Ascending aorta (tissue), 2 donors: Measurements from ENCODE around the gene MAP9. TPM values are rescaled to one million over a fixed set of nuclear protein-coding genes. Genes with fewer than 3 reads are reported as not detected.

ENCODE experiments used
- DNase-seq, 2 donors: peaks; one replicate each; pipeline ENCODE4 v3.0.0-alpha.2; 2019; ENCODE audit warnings: low spot score in 2 of 2
- H3K27ac ChIP-seq, 2 donors: fragments of 200-600 bp; sonication (generic); one replicate each; pipeline ENCODE4 v1.5.1; 2016 to 2017; ENCODE audit warnings: mild to moderate bottlenecking in 1 of 2
- H3K27me3 ChIP-seq: fragments of 200-600 bp; sonication (generic); one replicate; pipeline ENCODE4 v1.5.1; 2017
- H3K36me3 ChIP-seq, 2 donors: fragments of 200-600 bp; sonication (generic); one replicate each; pipeline ENCODE4 v1.5.1; 2016
- H3K4me1 ChIP-seq, 2 donors: fragments of 200-600 bp; sonication (generic); one replicate each; pipeline ENCODE4 v1.5.1; 2016 to 2017; ENCODE audit warnings: mild to moderate bottlenecking in 1 of 2
- H3K4me3 ChIP-seq, 2 donors: fragments of 200-600 bp; sonication (generic); one replicate each; pipeline ENCODE4 v1.5.1; 2016 to 2017; ENCODE audit warnings: mild to moderate bottlenecking in 1 of 2
- H3K9me3 ChIP-seq, 2 donors: fragments of 200-600 bp; sonication (generic); one replicate each; pipeline ENCODE4 v1.5.1; 2016
- intact Hi-C: fragments of 100-400 bp; cut with DNase I; formaldehyde crosslinking; loops from one replicate; pipeline ENCODE4 v1.15.1; 2023
- total RNA-seq: library from RNA; depleted of rRNA; stranded (reverse); fragments of >200 nt; gene quantifications from one replicate; pipeline ENCODE4 v1.1.0, GENCODE V29; 2016
- TF ChIP-seq, protein P1 (sequence below), 3 experiments: fragments of 200-600 bp in 2 of 3; fragments of 450-650 bp in 1 of 3; sonication (generic) in 2 of 3; IDR thresholded peaks; one replicate each; pipeline ENCODE4 v1.5.1; 2016 to 2019; ENCODE audit warnings: antibody characterized with exemption in 3 of 3, mild to moderate bottlenecking in 1 of 3, moderate library complexity in 1 of 3

Gene MAP9
- total RNA-seq, 1 donor from 2014 or later = 5.2 TPM

DNA sequence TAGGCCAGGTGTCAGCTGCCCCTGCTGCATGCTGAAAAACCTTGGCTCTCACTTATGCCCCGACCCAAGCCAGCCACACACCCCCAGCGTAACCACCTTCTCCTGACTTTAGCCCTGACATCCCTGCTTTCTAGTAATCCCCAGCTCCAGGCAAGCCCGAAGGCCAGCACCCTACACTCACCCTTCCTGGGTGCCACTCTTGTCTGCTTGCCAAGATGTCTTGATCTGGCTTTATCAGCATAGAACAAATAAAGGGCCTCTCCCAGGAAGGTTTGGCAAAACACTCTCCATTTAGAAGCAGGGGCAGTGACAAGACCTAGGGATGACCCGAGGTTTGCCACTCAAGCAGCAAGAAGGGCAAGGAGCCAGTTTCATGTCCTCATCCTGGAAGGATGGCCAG is 6.8 kb upstream of the MAP9 start:
- Histone ChIP-seq H3K27me3 (no peaks in the 10 kb centered on the region), H3K27ac (no peak overlapping the region), H3K4me1 (no peaks in the 10 kb centered on the region), H3K4me3 (no peak overlapping the region), H3K36me3 (no peaks in the 10 kb centered on the region), H3K9me3 (no peaks in the 10 kb centered on the region)
- TF ChIP-seq, protein P1, sequence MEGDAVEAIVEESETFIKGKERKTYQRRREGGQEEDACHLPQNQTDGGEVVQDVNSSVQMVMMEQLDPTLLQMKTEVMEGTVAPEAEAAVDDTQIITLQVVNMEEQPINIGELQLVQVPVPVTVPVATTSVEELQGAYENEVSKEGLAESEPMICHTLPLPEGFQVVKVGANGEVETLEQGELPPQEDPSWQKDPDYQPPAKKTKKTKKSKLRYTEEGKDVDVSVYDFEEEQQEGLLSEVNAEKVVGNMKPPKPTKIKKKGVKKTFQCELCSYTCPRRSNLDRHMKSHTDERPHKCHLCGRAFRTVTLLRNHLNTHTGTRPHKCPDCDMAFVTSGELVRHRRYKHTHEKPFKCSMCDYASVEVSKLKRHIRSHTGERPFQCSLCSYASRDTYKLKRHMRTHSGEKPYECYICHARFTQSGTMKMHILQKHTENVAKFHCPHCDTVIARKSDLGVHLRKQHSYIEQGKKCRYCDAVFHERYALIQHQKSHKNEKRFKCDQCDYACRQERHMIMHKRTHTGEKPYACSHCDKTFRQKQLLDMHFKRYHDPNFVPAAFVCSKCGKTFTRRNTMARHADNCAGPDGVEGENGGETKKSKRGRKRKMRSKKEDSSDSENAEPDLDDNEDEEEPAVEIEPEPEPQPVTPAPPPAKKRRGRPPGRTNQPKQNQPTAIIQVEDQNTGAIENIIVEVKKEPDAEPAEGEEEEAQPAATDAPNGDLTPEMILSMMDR (IDR thresholded peaks at IDR 0.05) = no peak
- intact Hi-C loops = no loop called here
- DNase-seq = no peak

- Histone ChIP-seq H3K4me3 (peak overlapping the region; percentile 56 to 93), H3K4me1 (no peaks in the 10 kb centered on the region), H3K9me3 (no peaks in the 10 kb centered on the region), H3K27me3 (no peaks in the 10 kb centered on the region), H3K27ac (no peak overlapping the region), H3K36me3 (peaks cover 0 to 4% of the 10 kb centered on the region in 2 donors)
- no peak for DNase-seq
- TF ChIP-seq, protein P1 (IDR thresholded peaks at IDR 0.05) = no peak
- intact Hi-C loops = loop anchor here (5.0 to 10.0 kb wide), 2 partner anchors 380 to 578 kb away; partner anchors contain the start of genes CTSO and GUCY1B1
Observed at GRCh38 chr4:155377276-155377675, 511 bp upstream of the MAP9 start.

GRCh38 chr4:155371432-155372043 is 5.2 kb downstream of the MAP9 start:
- TF ChIP-seq, protein P1 (IDR thresholded peaks at IDR 0.05) = peak; percentile 5 to 46 (median 36)
- no peaks in the 10 kb centered on the region for H3K9me3 ChIP-seq
- peaks cover 0 to 4% of the 10 kb centered on the region in 2 donors for H3K36me3 ChIP-seq
- no peaks in the 10 kb centered on the region for H3K27me3 ChIP-seq
- no peak overlapping the region for H3K27ac ChIP-seq
- DNase-seq = no peak
- intact Hi-C loops = loop anchor here (10.0 kb wide), 1 partner anchor 583 kb away; the partner anchor contains the start of gene CTSO
- no peak overlapping the region for H3K4me3 ChIP-seq
- H3K4me1 ChIP-seq = no peaks in the 10 kb centered on the region

DNA sequence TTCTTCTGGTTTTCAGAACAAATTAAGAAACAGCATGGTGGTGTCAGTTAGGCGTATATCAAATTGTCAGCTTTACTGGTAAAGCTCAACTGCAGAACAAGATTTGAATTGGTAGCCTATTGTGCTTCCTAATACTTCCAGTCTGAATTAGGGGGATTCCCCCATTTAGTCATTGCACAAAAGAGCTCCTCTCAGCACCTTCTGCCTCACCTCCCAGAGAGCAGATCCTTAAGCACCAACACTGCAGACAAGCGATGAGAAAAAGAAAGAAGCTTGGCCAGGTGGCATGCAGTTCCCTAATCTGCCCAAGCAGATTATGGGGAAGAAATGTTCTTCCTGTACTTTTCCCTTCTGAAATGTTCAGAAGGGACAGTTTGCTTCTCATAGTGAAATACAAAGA is 9.2 kb downstream of the MAP9 start:
- H3K4me3 ChIP-seq = no peak overlapping the region

DNA sequence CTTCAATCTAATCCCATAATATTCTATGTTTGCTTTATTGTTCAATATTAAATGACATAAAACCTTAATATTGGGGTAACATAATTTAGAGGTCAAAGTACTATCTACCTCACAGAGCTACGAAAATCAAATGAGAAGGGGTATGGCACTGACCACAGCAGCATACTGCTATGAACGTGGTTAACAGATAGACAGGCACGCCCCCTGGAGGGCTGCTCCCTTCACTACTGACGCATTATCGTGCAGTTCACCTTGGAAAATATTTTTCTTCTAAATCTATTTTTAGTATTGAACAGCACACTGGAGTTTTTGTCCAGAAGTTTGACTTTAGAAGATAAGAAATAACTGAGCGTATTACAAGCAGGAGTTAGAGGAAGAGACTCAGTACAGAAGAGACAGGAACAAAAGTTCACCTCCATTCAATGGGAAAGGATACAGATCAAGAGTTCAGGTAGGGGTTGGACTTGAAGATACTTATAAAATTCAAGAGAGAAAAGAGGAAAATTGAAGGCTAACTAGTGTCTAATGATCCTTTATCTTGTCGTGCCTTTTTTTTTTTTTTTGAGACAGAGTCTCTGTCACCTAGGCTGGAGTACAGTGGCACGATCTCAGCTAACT is 22.7 kb downstream of the MAP9 start:
- Histone ChIP-seq H3K36me3 (no peaks in the 10 kb centered on the region), H3K4me3 (no peak overlapping the region), H3K27ac (no peak overlapping the region), H3K4me1 (no peaks in the 10 kb centered on the region), H3K9me3 (no peaks in the 10 kb centered on the region), H3K27me3 (no peaks in the 10 kb centered on the region)
- TF ChIP-seq, protein P1 (IDR thresholded peaks at IDR 0.05) = peak; percentile 15 to 70 (median 62)
- DNase-seq = peak in 1 of 2 donors; percentile 79
- intact Hi-C loops = loop anchor here (5.0 to 10.0 kb wide), 2 partner anchors 372 to 549 kb away; no protein-coding TSS in a partner anchor

More for the DNA sequence above, 9.2 kb downstream of the MAP9 start:
- intact Hi-C loops = no loop called here
- Histone ChIP-seq H3K27ac (no peak overlapping the region), H3K27me3 (no peaks in the 10 kb centered on the region), H3K4me1 (no peaks in the 10 kb centered on the region), H3K9me3 (no peaks in the 10 kb centered on the region), H3K36me3 (peaks cover 0 to 2% of the 10 kb centered on the region in 2 donors)
- no peak for DNase-seq
- TF ChIP-seq, protein P1 (IDR thresholded peaks at IDR 0.05) = no peak
